ENCODE measurements around the gene DCHS2.

The DCHS2 gene

GRCh38 chr4:154489558-154490233 is 1.9 kb downstream of the DCHS2 start:
- no peak for DNase-seq (ENCODE audit: low read depth)

- no peak for DNase-seq (ENCODE audit: low read depth)
These were observed 4.5 kb downstream of the DCHS2 start for GRCh38 chr4:154487145-154487544.

GRCh38 chr4:154485127-154485773 is 6.3 kb downstream of the DCHS2 start:
- DNase-seq (ENCODE audit: low read depth): no peak

GRCh38 chr4:154478547-154478946 is 13.1 kb downstream of the DCHS2 start:
- DNase-seq (ENCODE audit: low read depth): no peak

- DNase-seq (ENCODE audit: low read depth): no peak
These were observed 13.5 kb downstream of the DCHS2 start for GRCh38 chr4:154478128-154478527.

GRCh38 chr4:154476232-154476631 is 15.4 kb downstream of the DCHS2 start:
- DNase-seq (ENCODE audit: low read depth): no peak

- no peak for DNase-seq (ENCODE audit: low read depth)
These were observed 15.8 kb downstream of the DCHS2 start for GRCh38 chr4:154475820-154476219.

- no peak for DNase-seq (ENCODE audit: low read depth)
These were observed 18.1 kb downstream of the DCHS2 start for GRCh38 chr4:154473497-154473896.

- no peak for DNase-seq (ENCODE audit: low read depth)
These were observed 18.7 kb downstream of the DCHS2 start for GRCh38 chr4:154472858-154473257.

- no peak for DNase-seq (ENCODE audit: low read depth)
These were observed 19.9 kb downstream of the DCHS2 start for GRCh38 chr4:154471526-154472331.

GRCh38 chr4:154471032-154471431 is 20.6 kb downstream of the DCHS2 start:
- no peak for DNase-seq (ENCODE audit: low read depth)

GRCh38 chr4:154467886-154468285 is 23.7 kb downstream of the DCHS2 start:
- DNase-seq (ENCODE audit: low read depth): no peak

- DNase-seq (ENCODE audit: low read depth): no peak
These were observed 25.3 kb downstream of the DCHS2 start for GRCh38 chr4:154466336-154466735.

GRCh38 chr4:154465085-154465484 is 26.5 kb downstream of the DCHS2 start:
- no peak for DNase-seq (ENCODE audit: low read depth)

GRCh38 chr4:154464654-154465053 is 26.9 kb downstream of the DCHS2 start:
- DNase-seq (ENCODE audit: low read depth): no peak

- no peak for DNase-seq (ENCODE audit: low read depth)
These were observed 29.4 kb downstream of the DCHS2 start for GRCh38 chr4:154462081-154462810.

GRCh38 chr4:154457471-154457870 is 34.1 kb downstream of the DCHS2 start:
- no peak for DNase-seq (ENCODE audit: low read depth)

GRCh38 chr4:154456889-154457288 is 34.7 kb downstream of the DCHS2 start:
- no peak for DNase-seq (ENCODE audit: low read depth)

- DNase-seq (ENCODE audit: low read depth): no peak
These were observed 35.4 kb downstream of the DCHS2 start for GRCh38 chr4:154456240-154456639.

- no peak for DNase-seq (ENCODE audit: low read depth)
These were observed 36.5 kb downstream of the DCHS2 start for GRCh38 chr4:154455111-154455510.

GRCh38 chr4:154454710-154455109 is 36.9 kb downstream of the DCHS2 start:
- DNase-seq (ENCODE audit: low read depth): no peak

- DNase-seq (ENCODE audit: low read depth): no peak
These were observed 38.7 kb downstream of the DCHS2 start for GRCh38 chr4:154452798-154453346.
